ENCODE measurements around the gene STK11. TPM values are rescaled to one million over a fixed set of nuclear protein-coding genes. Genes with fewer than 3 reads are reported as not detected.

The STK11 gene
- total RNA-seq, 4 donors from 2014 or later = 60.2 to 83.4 (median 71.1) TPM

DNA sequence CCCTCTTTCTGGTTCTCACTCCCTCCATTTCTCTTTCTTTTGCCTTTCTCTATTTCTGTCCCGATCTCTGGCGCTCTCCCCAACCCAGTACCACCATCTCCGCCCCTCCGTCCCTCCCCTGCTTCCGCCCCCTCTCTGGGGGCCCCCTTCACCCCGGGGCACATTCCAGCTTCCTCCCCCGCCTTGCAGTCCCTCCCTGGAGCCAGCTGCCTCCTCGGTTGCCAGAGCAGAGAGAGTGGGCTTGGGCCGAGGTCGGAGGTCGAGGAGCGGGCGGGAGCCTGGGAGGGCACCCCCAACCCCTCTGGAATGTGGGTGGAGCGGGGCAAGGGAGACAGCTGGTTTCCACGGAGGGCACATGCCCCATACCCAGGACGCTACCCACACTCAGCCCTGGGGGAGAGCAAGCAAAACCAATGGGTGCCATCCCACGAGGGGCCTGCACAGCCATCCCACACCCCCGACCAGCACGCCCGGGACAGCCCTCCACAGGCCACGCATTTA lies 57.1 kb downstream of the STK11 start:
- intact Hi-C loops (cut with DNase I) = no loop called here
- WGBS, 2 donors = 18 to 37% methylated on average over 7 to 18 of the region's 21 CpGs
- Histone ChIP-seq H3K4me3 (replicated peaks in 1 of 3) (peak overlapping the region in 1 of 3 donors; percentile 71), H3K4me1 (peaks cover 55 to 88% of the 10 kb centered on the region in 2 donors), H3K9me3 (no peaks in the 10 kb centered on the region), H3K36me3 (peaks cover 2 to 12% of the 10 kb centered on the region in 2 donors), H3K27me3 (no peaks in the 10 kb centered on the region), H3K27ac (peak overlapping the region; percentile 95 to 97 (median 96))
- TF ChIP-seq, protein P1, sequence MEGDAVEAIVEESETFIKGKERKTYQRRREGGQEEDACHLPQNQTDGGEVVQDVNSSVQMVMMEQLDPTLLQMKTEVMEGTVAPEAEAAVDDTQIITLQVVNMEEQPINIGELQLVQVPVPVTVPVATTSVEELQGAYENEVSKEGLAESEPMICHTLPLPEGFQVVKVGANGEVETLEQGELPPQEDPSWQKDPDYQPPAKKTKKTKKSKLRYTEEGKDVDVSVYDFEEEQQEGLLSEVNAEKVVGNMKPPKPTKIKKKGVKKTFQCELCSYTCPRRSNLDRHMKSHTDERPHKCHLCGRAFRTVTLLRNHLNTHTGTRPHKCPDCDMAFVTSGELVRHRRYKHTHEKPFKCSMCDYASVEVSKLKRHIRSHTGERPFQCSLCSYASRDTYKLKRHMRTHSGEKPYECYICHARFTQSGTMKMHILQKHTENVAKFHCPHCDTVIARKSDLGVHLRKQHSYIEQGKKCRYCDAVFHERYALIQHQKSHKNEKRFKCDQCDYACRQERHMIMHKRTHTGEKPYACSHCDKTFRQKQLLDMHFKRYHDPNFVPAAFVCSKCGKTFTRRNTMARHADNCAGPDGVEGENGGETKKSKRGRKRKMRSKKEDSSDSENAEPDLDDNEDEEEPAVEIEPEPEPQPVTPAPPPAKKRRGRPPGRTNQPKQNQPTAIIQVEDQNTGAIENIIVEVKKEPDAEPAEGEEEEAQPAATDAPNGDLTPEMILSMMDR (IDR thresholded peaks at IDR 0.05) = no peak
- TF ChIP-seq POLR2A (IDR thresholded peaks at IDR 0.05) = peak in 1 of 2 donors; percentile 0
- DNase-seq = no peak

DNA sequence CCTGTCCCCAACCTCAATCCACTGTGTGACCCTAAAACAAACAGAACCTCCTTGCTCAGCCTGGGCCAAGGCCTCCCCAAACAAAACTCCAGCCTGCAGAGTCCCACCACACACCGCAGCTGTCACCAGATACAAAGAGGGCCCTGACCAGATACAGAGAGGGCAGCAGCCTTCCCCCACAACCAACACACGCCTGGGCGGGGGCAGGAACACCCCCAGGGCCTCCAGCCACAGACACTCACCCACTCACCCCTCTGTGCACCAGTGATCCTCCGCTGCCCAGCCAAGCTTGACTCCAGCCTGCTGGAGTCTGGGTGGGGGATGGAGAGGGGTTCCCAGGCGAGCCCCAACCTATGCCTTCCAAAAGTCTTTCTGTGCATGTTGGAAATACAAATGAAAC lies 57.6 kb downstream of the STK11 start:
- intact Hi-C loops (cut with DNase I) = no loop called here
- Histone ChIP-seq H3K27ac (peak overlapping the region; percentile 95 to 97 (median 96)), H3K4me1 (peaks cover 60 to 88% of the 10 kb centered on the region in 2 donors), H3K36me3 (peaks cover 0 to 6% of the 10 kb centered on the region in 2 donors), H3K9me3 (no peaks in the 10 kb centered on the region), H3K4me3 (replicated peaks in 1 of 3) (no peak overlapping the region), H3K27me3 (no peaks in the 10 kb centered on the region)
- WGBS, 2 donors = 37 to 46% methylated on average over 5 of the region's 5 CpGs
- TF ChIP-seq, protein P1 (IDR thresholded peaks at IDR 0.05) = no peak
- no peak for TF ChIP-seq POLR2A (IDR thresholded peaks at IDR 0.05)
- DNase-seq = peak; percentile 68 to 75

DNA sequence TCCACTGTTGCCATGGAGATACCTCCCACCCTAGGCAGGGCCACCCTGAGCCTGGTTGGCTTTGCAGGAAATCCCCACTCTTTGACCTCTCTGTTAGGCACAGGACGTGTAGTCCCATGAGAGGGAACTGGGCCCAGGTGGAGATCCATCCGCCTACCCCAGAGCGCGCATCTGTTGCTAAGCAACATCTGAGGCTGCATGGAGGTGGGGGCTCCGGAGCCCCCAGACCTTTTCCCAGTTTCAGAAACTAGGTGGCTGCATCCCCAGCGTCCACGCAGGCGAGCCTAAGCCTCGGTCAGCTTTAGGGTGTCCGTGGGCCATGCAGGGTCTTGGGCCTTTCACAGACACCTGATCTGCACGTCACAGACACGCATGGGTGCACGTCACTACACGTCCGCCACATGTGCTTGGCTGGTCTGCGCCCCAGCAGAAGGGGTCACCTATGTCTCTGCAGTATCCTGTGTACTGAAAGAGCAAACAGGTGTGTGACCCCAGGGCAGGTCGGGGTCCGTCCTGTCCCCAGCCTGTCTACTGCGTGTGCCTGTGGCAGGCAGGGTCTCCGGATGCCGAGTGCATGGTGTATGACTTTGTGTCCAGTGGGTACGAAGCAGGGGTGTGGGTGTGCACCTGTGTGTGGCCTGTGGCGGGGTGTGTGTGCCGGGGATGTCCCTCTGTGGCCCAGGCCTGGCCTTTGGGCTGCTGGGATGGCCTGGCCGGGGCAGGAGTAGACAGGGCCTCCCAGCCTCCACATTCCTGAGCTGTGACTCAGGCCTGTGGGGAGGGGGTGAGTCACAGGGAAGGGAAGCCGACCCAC lies 59.4 kb downstream of the STK11 start:
- no peaks in the 10 kb centered on the region for H3K9me3 ChIP-seq
- H3K4me1 ChIP-seq = peaks cover 67 to 80% of the 10 kb centered on the region in 2 donors
- no peak overlapping the region for H3K4me3 ChIP-seq (replicated peaks in 1 of 3)
- TF ChIP-seq POLR2A (IDR thresholded peaks at IDR 0.05) = no peak
- TF ChIP-seq, protein P1 (IDR thresholded peaks at IDR 0.05) = no peak
- intact Hi-C loops (cut with DNase I) = no loop called here
- peak; percentile 59 to 63 for DNase-seq
- no peaks in the 10 kb centered on the region for H3K27me3 ChIP-seq
- H3K36me3 ChIP-seq = peaks cover 0 to under 1% of the 10 kb centered on the region in 2 donors
- 70 to 74% methylated on average over 4 to 9 of the region's 26 CpGs for WGBS, 2 donors
- H3K27ac ChIP-seq = peak overlapping the region; percentile 68 to 84 (median 78)

DNA sequence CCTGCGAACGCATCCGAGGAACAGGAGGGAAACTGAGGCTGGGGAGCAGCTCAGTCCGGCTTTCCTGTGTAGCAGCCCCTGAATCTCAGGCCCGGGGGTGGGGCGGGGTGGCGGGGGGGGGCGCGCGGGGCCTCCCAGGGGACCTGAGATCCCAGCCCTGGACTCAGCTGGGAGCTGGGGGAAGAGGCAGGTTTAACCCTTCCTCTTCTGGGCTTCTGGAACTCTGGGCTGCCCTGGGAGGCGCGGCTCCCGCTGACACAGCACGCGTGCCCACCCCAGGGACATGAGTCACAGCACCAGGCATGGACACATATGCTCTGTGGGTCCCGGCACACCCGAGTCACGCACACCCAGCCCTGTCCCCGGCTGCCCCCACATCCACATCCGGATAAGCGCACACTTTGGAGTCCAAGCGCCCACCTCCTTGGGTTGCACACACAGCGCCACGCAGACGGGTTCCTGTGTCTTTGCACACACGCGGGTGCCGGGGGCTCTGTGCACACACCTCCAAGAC lies 60.1 kb downstream of the STK11 start:
- Histone ChIP-seq H3K9me3 (no peaks in the 10 kb centered on the region), H3K27me3 (no peaks in the 10 kb centered on the region), H3K27ac (peak overlapping the region; percentile 68 to 84 (median 78)), H3K36me3 (peaks cover 0 to 7% of the 10 kb centered on the region in 2 donors), H3K4me1 (peaks cover 68 to 80% of the 10 kb centered on the region in 2 donors), H3K4me3 (replicated peaks in 1 of 3) (peak overlapping the region in 1 of 3 donors; percentile 35)
- intact Hi-C loops (cut with DNase I) = loop anchor here (2.0 kb wide), 1 partner anchor 21 kb away; no protein-coding TSS in a partner anchor
- peak; percentile 48 to 55 for DNase-seq
- 50 to 51% methylated on average over 9 to 23 of the region's 28 CpGs for WGBS, 2 donors
- no peak for TF ChIP-seq POLR2A (IDR thresholded peaks at IDR 0.05)
- TF ChIP-seq, protein P1 (IDR thresholded peaks at IDR 0.05) = no peak

Data from thyroid gland (tissue), 4 donors.